Small intestine (tissue), 4 donors: ENCODE results near the gene TMEM151B. TPM values are rescaled to one million over a fixed set of nuclear protein-coding genes. Genes with fewer than 3 reads are reported as not detected.

Experiments
- polyA plus RNA-seq, 4 donors: library from polyadenylated mRNA; stranded (reverse) in 3 of 4; unstranded in 1 of 4; fragments of 200-250 nt in 3 of 4; fragments of 120-200 nt in 1 of 4; gene quantifications; one replicate each; pipeline versions ENCODE4 v1.2.1 to v1.2.3, GENCODE V29; 2013
- donor health status: healthy with polysubstance abuse.
- donor health status: Bipolar disorder and iron deficiency.
- donor health status: healthy.

The TMEM151B gene
- polyA plus RNA-seq, 4 donors, result 0.96 to 3.1 TPM; not detected in 2

Other genes with a start within 250 kb of the TMEM151B start
- gene MRPL14, start 143.0 kb upstream of the TMEM151B start, polyA plus RNA-seq, result 100 to 1,000 TPM in 2 of 4 donors, 10 to 100 TPM in 2; 48.7 to 116 (median 96.0) TPM
- gene TMEM63B, start 142.9 kb upstream of the TMEM151B start, polyA plus RNA-seq, result 10 to 100 TPM; 13.2 to 33.9 (median 25.6) TPM
- gene CAPN11, start 111.6 kb upstream of the TMEM151B start, polyA plus RNA-seq, result under 1 TPM in 1 of 4 donors, not detected in 3; 0.18 TPM
- gene MYMX, start 53.5 kb upstream of the TMEM151B start, polyA plus RNA-seq, result under 1 TPM in 2 of 4 donors, not detected in 2; 0.19 to 0.98 TPM
- 10 to 100 TPM in 2 of 4 donors, 1 to 10 TPM in 2; 2.4 to 38.0 (median 13.6) TPM for gene SLC29A1, start 46.9 kb upstream of the TMEM151B start, polyA plus RNA-seq
- gene HSP90AB1, start 23.3 kb upstream of the TMEM151B start, polyA plus RNA-seq, result 100 to 1,000 TPM; 100 to 773 (median 351) TPM
- 10 to 100 TPM in 3 of 4 donors, 1 to 10 TPM in 1; 6.5 to 41.7 (median 22.3) TPM for gene SLC35B2, start 12.9 kb upstream of the TMEM151B start, polyA plus RNA-seq
- gene NFKBIE, start 4.9 kb upstream of the TMEM151B start, polyA plus RNA-seq, result 10 to 100 TPM in 2 of 4 donors, 1 to 10 TPM in 2; 7.6 to 13.5 (median 9.7) TPM
- 10 to 100 TPM in 2 of 4 donors, 1 to 10 TPM in 2; 3.2 to 14.4 (median 9.1) TPM for gene AARS2, start 42.9 kb downstream of the TMEM151B start, polyA plus RNA-seq
- gene SPATS1, start 72.2 kb downstream of the TMEM151B start, polyA plus RNA-seq, result under 1 TPM in 1 of 4 donors, not detected in 3; 0.13 TPM
- gene CDC5L, start 117.3 kb downstream of the TMEM151B start, polyA plus RNA-seq, result 10 to 100 TPM in 1 of 4 donors, 1 to 10 TPM in 3; 8.6 to 21.2 (median 9.7) TPM